ENCODE results near the gene SPOCK3.
"Not testable (repeated sequence)": the region's sequence is repeated elsewhere in the genome, so short reads cannot be mapped to it uniquely, and the experiment has no call there.

Gene SPOCK3

DNA sequence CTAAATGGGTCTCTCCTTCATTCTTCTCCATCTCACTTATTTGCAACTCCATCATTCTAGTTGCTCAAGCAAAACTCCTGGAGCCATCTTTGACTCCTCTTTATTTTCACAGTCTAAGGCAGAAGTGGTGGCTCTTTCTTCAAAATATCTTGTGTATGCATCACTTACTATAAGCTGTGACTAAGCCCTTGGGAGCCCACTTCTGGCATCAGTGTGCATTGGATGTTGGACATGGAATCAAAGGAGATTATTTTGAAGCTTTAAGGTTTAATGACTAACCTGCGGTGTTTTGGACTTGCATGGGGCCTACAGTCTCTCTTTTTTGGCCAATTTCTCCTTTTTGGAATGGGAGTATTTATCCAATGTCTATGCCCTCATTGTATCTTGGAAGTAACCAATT lies 276.8 kb downstream of the SPOCK3 start:
- DNase-seq (ENCODE audit: low spot score), result no peak

DNA sequence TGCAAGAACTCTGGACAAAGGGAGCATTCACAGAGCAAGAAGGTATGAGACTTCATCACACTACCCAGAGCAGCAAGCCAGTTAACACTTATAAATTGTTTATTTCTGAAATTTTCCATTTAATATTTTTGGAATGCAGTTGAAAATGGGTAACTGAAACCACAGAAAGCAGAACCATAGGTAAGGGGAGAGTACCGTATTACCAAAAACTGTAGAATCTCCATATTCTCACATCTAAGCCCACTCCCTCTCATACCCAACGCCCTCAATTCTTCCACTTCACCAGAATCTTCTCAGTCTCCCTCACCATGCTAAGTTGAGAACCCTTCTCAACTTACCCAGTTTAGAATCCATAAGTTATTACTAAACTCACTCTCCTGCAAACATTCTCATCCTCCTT lies 277.8 kb downstream of the SPOCK3 start:
- no peak for DNase-seq (ENCODE audit: low spot score)

GRCh38 chr4:166941629-166942028 lies 292.7 kb downstream of the SPOCK3 start:
- DNase-seq (ENCODE audit: low spot score), result no peak

GRCh38 chr4:166930464-166930863 lies 303.8 kb downstream of the SPOCK3 start:
- DNase-seq (ENCODE audit: low spot score), result no peak

GRCh38 chr4:166924424-166924823 lies 309.9 kb downstream of the SPOCK3 start:
- no peak for DNase-seq (ENCODE audit: low spot score)

GRCh38 chr4:166913926-166914325 lies 320.4 kb downstream of the SPOCK3 start:
- no peak for DNase-seq (ENCODE audit: low spot score)

- no peak for DNase-seq (ENCODE audit: low spot score)
Measured at GRCh38 chr4:166903408-166903807, 330.9 kb downstream of the SPOCK3 start.

DNA sequence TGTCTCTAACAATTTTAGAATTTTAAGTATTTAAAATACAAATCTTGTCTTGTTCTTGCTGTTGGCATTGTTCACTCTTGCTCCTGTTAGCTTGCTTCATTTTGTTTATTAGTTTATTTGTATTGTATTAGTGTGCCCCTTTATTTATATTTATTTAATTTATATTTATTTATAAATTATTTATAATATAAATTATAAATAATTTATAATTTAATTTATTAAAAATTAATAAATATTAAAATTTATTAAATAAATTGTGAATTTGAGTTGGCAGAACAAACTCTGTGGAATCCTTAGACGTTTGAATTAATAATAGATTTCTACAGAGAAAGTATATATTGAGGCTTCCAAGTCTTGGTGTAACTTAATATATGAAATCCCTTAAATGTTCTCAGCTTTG lies 331.4 kb downstream of the SPOCK3 start:
- no peak for DNase-seq (ENCODE audit: low spot score)

DNA sequence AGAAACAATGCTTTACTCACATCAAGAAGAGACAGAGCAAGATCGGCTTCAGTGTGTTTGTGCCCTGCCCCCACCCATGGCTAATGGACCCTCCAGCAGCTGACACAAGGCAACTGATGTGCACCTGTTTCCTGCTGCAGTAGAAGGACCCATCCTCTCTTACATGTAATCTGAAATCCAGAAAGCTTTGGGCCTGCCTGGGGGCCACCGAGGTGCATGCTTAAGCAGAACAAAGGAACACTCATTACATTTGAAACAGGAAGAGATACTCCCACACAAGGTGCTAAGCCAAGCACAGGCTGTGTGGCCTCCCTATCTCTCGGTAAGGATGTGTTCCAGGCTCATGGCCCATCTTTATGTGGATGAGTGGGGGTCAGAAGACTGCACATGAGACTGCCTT lies 338.0 kb downstream of the SPOCK3 start:
- DNase-seq (ENCODE audit: low spot score), result no peak

DNA sequence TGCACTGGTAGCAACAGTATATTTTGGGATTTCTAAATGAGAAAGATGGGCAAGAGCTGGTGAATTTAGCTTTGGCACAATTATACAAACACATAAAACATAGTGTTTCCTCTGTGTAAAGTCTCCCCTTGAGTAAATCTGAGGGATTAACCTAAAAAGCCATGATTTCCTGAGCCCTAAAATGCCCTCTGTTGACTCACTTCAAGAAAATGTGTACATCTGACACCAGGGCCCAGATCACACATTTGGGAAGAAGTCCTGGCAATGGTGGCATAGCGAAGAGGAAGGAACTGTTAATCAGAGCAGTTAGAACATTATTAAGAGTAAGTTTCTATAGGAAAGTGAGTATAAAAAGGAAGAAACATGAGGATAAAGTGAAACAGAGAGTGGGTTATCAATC lies 338.5 kb downstream of the SPOCK3 start:
- no peak for DNase-seq (ENCODE audit: low spot score)

- DNase-seq (ENCODE audit: low spot score), result no peak
Measured at GRCh38 chr4:166887457-166887856, 346.8 kb downstream of the SPOCK3 start.

DNA sequence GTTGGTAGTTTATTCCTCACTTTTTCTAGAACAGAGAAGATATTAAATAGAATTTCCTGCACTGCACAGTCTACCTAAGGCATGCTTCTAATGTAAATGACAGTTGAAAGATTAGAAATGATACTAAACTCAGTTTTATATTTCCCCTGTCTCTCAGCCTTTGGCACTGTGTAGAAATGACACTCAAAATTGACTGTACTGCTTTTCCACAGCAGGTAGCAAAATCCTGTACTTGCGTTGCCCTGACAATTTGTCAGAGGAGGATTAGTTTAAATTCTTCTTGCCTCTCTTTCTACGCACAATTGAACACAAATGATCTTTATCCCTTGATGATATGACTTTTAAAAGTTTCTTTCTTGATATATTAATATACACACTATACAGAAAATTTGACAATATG lies 347.6 kb downstream of the SPOCK3 start:
- no peak for DNase-seq (ENCODE audit: low spot score)

- DNase-seq (ENCODE audit: low spot score), result no peak
Measured at GRCh38 chr4:166882221-166882620, 352.1 kb downstream of the SPOCK3 start.

GRCh38 chr4:166875821-166876220 lies 358.5 kb downstream of the SPOCK3 start:
- DNase-seq (ENCODE audit: low spot score), result no peak

- DNase-seq (ENCODE audit: low spot score), result no peak
Measured at GRCh38 chr4:166862032-166862431, 372.3 kb downstream of the SPOCK3 start.

DNA sequence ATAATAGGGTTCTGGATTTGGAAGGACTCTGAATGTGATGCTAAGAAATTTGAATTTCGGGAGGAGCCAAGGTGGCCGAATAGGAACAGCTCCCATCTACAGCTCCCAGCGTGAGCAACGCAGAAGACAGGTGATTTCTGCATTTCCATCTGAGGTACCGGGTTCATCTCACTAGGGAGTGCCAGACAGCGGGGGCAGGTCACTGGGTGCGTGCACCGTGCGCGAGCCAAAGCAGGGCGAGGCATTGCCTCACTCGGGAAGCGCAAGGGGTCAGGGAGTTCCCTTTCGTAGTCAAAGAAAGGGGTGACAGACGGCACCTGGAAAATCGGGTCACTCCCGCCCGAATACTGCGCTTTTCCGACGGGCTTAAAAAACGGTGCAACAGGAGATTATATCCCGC lies 383.9 kb downstream of the SPOCK3 start:
- DNase-seq (ENCODE audit: low spot score), result not testable (repeated sequence)

DNA sequence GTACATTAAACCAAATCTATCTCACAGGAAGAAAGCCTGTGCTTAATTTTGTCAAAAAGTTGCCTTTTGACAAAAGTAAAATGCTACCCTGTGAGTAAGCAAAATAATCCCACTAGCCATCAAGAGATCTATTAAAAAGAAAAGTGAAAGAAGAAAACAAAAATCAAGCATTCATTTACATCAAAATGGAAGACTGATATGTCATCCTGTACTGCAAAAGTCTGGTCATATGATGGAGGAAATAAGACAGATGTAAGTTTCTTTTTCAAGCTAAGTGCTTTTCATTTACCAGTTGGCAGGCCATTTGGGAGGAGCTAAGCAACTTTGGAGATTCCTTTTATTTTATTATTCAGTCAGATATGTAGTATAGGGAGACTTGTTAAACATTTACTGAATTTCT lies 387.4 kb downstream of the SPOCK3 start:
- DNase-seq (ENCODE audit: low spot score), result no peak

DNA sequence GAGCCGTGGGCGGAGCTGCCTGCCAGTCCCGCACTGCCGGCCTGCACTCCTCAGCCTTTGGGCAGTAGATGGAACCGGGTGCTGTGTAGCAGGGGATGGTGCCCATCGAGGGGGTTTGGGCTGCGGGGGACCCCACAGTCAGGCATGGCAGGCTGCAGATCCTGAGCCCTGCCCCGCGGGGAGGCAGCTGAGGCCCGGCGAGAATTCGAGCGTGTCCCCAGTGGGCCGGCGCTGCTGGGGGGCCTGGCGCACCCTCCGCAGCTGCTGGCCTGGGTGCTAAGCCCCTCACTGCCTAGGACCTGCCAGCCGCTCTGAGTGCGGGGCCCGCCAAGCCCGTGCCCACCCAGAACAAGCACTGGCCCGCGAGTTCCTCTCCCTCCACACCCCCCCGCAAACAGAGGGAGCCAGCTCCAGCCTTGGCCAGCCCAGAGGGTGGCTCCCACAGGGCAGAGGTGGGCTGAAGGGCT lies 391.5 kb downstream of the SPOCK3 start:
- DNase-seq (ENCODE audit: low spot score), result no peak

DNA sequence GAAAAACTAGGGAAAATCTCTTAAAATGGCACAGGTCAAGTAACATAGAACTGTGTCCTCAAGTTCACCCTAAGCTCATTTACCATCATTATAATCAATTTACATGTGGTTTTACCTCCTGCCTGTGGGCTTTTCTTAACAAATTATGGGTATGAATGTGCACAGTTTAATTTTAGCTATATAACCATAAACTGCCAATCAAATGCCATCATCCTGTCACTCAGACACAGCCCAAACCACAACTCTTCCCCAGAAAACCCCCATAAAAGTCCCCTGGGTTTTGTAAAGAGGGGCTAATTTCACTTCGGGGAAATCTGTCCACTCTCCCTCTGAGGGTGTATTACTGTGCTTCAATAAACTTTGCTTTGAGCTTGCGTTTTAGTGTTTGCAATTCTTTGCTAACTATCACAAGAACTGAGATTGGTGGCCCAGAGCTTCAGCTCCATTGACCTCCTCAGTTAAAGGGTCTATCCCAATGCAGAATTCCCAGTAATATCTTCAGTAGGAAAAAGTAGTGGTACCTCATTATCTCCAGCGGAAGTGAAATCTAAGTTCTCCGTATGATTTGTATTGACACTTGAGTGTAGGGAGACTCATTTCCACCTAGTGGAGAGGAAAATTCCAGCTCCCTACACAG lies 394.6 kb downstream of the SPOCK3 start:
- DNase-seq (ENCODE audit: low spot score), result no peak

DNA sequence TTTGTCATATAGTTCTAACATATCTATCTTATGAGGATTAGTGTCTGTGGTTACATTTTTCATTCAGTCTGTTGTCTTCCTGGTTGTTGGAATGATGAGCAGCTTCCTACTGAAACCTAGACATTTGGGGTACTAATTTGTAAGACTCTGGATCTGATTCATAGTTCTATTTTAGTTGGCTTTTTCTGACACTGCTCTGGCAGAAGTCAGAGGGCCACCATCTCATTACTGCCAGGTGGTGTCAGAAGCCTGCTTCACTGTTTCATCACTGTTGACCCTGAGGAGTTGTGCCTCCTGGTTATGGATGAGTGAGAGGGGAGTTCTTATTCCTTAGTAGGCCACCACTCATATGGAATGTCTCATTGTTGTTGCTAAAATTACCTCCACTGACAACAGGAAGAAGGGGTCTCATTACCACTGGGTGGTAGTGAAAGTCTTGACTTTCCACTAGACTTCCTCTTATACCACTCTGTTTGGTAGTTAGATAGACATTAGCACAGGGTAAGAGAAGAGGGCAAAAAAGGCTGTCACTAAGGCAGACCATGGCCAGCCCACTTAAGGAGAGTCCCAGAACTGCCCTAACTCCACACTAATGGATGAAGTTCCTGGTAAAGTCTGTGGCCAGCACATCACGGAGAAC lies 395.2 kb downstream of the SPOCK3 start:
- DNase-seq (ENCODE audit: low spot score), result no peak

GRCh38 chr4:166836865-166837264 lies 397.4 kb downstream of the SPOCK3 start:
- DNase-seq (ENCODE audit: low spot score), result no peak

- DNase-seq (ENCODE audit: low spot score), result no peak
Measured at GRCh38 chr4:166827629-166828028, 406.7 kb downstream of the SPOCK3 start.

- no peak for DNase-seq (ENCODE audit: low spot score)
Measured at GRCh38 chr4:166827167-166827566, 407.1 kb downstream of the SPOCK3 start.

DNA sequence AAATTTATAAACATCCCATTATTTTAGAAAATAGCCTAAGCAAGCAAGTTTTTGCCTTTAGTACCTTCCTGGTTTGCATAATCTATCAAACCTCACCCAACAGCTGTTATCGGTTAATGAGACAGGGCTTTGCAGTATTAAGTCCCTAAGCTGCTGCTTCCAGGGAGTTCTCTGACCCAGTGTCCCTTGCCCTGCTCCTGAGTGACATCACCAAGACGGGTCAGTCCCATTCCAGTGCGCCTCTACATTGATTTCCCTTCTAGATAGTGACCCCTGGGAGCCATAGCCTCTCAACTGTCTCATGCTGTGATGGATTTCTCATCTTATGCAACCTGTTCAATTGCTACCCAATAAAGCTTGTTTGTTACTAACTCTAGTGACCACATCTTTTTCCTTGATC lies 410.4 kb downstream of the SPOCK3 start:
- DNase-seq (ENCODE audit: low spot score), result no peak

Data from hematopoietic multipotent progenitor cell treated with erythropoietin and hydrocortisone succinate and interleukin-3 and kit ligand, for 15 days (in vitro differentiated cells).